ENCODE measurements around the gene TNNC2.

Gene TNNC2

DNA sequence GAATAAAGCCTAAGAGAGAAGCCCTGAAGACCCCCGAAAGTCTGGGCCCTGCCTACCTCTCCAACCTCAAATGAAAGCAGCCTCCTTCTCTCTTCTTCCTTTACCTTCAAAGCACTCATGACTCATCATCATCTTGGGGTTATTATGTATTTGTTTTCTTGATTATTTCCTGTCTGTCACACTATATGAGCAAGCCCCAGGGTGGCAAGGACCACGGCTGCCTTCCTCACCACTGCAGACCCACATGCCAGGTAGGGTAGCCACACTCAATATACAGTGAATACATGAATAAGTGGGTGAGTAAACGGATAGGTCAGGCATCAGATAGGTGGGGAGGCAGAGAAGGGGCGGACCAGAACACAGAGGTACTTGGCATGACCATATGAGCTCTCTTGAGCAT lies 44.2 kb downstream of the TNNC2 start:
- Histone ChIP-seq H3K27ac (ENCODE audit: insufficient read depth, low read depth, low read length, poor library complexity, severe bottlenecking) (no peak overlapping the region), H3K36me3 (ENCODE audit: control insufficient read depth, insufficient read depth, low read length) (no peaks in the 10 kb centered on the region), H3K27me3 (ENCODE audit: control insufficient read depth, insufficient read depth, low read length, poor library complexity, severe bottlenecking) (no peaks in the 10 kb centered on the region), H3K4me1 (ENCODE audit: control insufficient read depth, insufficient read depth, low read length) (no peaks in the 10 kb centered on the region), H3K9me3 (ENCODE audit: control insufficient read depth, low read length) (no peaks in the 10 kb centered on the region), H3K4me3 (ENCODE audit: insufficient read depth, low read depth, low read length) (no peak overlapping the region)
- WGBS, 2 experiments = 86 to 91% methylated on average over 4 of the region's 4 CpGs

DNA sequence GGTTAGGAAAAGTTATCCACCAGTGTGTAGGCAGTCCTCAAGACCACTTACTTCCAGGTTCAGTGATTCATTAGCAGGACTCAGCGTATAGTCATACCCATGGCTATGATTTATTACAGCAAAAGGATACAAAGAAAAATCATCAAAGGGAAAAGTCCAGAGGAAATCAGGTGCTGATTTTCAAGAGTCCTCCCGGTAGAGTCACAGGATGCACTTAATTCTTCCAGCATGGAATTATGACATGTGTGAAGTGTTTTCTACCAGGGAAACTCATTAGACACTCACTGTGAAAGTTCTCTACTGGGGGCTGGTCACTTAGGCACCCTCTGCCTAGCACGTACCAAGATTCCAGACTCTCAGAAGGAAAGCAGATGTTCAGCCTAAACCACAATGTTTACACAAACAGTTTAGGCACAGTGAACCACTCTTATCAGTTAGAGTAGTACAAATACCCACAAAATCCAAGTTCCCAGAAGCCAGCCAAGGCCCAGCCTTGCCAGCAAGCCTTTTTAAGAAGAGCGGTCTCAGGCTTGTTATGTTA lies 45.7 kb downstream of the TNNC2 start:
- Histone ChIP-seq H3K9me3 (ENCODE audit: control insufficient read depth, low read length) (no peaks in the 10 kb centered on the region), H3K36me3 (ENCODE audit: control insufficient read depth, insufficient read depth, low read length) (no peaks in the 10 kb centered on the region), H3K4me1 (ENCODE audit: control insufficient read depth, insufficient read depth, low read length) (no peaks in the 10 kb centered on the region), H3K27me3 (ENCODE audit: control insufficient read depth, insufficient read depth, low read length, poor library complexity, severe bottlenecking) (no peaks in the 10 kb centered on the region), H3K4me3 (ENCODE audit: insufficient read depth, low read depth, low read length) (no peak overlapping the region), H3K27ac (ENCODE audit: insufficient read depth, low read depth, low read length, poor library complexity, severe bottlenecking) (no peak overlapping the region)
- 91 to 93% methylated on average over 4 of the region's 4 CpGs for WGBS, 2 experiments

DNA sequence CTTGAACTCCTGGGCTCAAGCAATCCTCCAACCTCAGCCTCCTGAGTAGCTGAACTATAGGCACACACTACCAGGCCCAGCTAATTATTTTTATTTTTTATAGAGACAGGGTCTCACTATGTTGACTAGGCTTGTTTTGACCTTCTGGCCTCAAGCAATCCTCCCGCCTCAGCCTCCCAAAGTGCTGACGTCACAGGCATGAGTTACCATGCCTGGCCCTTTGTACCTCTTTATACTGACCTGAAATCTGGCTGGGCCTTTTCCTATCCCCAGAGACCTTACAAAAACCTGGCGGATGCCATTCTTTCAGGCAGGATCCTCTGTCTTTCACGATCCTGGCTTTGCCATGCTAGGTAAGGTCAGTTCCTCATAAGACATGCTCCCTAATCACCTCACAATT lies 47.0 kb downstream of the TNNC2 start:
- no peaks in the 10 kb centered on the region for H3K27me3 ChIP-seq (ENCODE audit: control insufficient read depth, insufficient read depth, low read length, poor library complexity, severe bottlenecking)
- no peaks in the 10 kb centered on the region for H3K9me3 ChIP-seq (ENCODE audit: control insufficient read depth, low read length)
- H3K4me1 ChIP-seq (ENCODE audit: control insufficient read depth, insufficient read depth, low read length) = no peaks in the 10 kb centered on the region
- no peak overlapping the region for H3K4me3 ChIP-seq (ENCODE audit: insufficient read depth, low read depth, low read length)
- H3K27ac ChIP-seq (ENCODE audit: insufficient read depth, low read depth, low read length, poor library complexity, severe bottlenecking) = no peak overlapping the region
- H3K36me3 ChIP-seq (ENCODE audit: control insufficient read depth, insufficient read depth, low read length) = no peaks in the 10 kb centered on the region
- WGBS, 2 experiments = 90 to 92% methylated on average over 4 of the region's 4 CpGs

DNA sequence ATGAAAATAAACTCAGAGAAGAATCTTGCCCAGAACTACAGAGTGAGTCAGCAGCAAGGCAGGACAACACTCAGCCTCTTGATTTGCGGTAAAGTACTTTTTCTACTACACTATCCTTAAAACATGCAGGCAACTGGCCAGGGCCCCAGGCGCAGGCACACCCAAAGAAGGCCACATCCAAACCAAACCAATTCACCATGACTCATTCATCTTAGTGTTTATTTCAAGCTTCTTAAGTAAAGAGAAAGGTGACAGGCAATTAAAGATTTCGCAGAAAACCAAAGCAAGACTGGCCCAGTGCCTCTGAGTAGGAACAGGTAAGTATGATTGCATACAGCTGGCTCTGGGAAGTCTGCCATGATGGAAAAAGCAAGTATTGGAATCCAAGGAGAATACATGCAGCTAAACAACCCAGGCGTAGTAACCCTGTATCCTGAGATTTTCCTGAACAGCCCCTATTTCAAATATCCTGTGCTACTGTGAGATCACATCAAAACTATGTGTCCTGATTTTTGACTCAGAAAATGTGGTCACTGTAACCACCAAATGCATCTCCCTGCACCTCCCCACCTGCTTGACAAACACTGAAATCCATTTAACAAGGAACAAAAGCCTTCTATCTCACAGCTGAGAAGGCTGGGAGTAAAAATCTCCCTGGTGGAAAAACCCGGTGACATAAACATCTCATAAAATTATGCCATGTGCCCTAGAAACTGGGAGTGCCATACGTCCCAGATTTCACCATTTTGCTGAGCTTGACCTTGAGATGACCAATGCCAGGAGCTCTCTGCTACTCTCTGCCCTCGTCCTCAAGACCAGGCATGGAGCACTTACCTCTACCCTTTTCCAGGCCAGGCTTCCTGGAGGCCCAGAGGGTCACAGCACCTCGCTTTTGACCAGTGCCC lies 47.8 kb downstream of the TNNC2 start:
- WGBS, 2 experiments = 90 to 92% methylated on average over 8 of the region's 8 CpGs
- Histone ChIP-seq H3K36me3 (ENCODE audit: control insufficient read depth, insufficient read depth, low read length) (no peaks in the 10 kb centered on the region), H3K4me1 (ENCODE audit: control insufficient read depth, insufficient read depth, low read length) (no peaks in the 10 kb centered on the region), H3K4me3 (ENCODE audit: insufficient read depth, low read depth, low read length) (no peak overlapping the region), H3K27me3 (ENCODE audit: control insufficient read depth, insufficient read depth, low read length, poor library complexity, severe bottlenecking) (no peaks in the 10 kb centered on the region), H3K27ac (ENCODE audit: insufficient read depth, low read depth, low read length, poor library complexity, severe bottlenecking) (no peak overlapping the region), H3K9me3 (ENCODE audit: control insufficient read depth, low read length) (no peaks in the 10 kb centered on the region)

DNA sequence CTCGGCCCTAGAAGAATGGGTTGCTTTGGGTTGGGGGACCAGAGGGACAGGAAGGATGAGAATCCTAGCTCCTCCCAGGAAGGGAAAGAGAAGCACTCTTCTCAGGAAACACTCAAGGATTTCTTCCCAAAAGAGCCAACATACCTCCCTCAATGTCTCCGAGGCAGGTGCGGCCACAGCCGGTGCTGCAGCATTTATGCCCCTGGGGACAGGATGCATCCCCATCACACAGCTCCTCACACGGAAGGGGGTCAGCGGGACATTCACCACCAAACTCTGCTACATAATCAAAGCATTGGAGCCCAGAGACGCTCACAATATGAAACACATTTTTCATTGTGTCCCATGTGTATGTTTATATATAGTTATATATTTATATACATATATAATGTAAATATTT lies 50.2 kb downstream of the TNNC2 start:
- Histone ChIP-seq H3K9me3 (ENCODE audit: control insufficient read depth, low read length) (no peaks in the 10 kb centered on the region), H3K4me1 (ENCODE audit: control insufficient read depth, insufficient read depth, low read length) (no peaks in the 10 kb centered on the region), H3K27me3 (ENCODE audit: control insufficient read depth, insufficient read depth, low read length, poor library complexity, severe bottlenecking) (no peaks in the 10 kb centered on the region), H3K36me3 (ENCODE audit: control insufficient read depth, insufficient read depth, low read length) (no peaks in the 10 kb centered on the region), H3K27ac (ENCODE audit: insufficient read depth, low read depth, low read length, poor library complexity, severe bottlenecking) (no peak overlapping the region), H3K4me3 (ENCODE audit: insufficient read depth, low read depth, low read length) (no peak overlapping the region)
- WGBS, 2 experiments = 86 to 94% methylated on average over 6 of the region's 7 CpGs

DNA sequence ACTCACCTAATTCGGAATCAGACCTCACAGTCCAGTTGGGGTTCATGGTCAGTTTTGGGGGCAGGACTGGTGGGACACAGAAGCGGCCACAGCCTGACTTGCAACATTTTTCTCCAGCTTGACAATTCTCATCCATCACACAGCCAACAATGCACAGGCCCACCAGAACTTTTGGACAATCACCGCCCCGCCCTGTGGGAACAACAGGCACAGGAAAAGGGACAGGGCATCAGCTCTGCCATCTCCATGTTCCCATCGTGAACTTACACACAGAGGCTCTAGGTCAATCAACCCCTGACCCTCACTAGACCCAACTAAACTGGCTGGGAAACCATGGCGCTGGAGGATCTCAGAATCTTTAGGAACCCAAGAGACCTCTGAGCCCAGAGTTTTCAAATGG lies 51.7 kb downstream of the TNNC2 start:
- WGBS, 2 experiments = 93 to 95% methylated on average over 6 of the region's 6 CpGs

DNA sequence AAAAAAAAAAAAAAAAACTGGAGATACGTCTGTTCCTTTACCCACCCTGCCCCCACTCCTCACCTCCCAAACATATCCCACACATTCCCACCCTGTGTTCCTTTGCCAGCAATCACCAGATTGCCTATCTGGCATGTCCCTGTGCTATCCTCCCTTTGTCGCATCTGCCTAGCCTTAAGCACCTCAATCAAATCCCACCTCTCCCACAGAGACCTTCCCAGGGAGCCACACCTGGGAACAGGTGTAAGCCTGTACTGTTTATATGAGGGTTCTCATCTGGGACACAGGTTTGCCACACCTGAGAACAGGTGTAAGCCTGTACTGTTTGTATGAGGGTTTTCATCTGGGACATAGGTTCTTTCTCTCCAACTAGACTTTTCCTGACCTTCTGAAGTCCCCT lies 52.2 kb downstream of the TNNC2 start:
- Histone ChIP-seq H3K4me1 (ENCODE audit: control insufficient read depth, insufficient read depth, low read length) (no peaks in the 10 kb centered on the region), H3K27me3 (ENCODE audit: control insufficient read depth, insufficient read depth, low read length, poor library complexity, severe bottlenecking) (no peaks in the 10 kb centered on the region), H3K9me3 (ENCODE audit: control insufficient read depth, low read length) (no peaks in the 10 kb centered on the region), H3K4me3 (ENCODE audit: insufficient read depth, low read depth, low read length) (no peak overlapping the region), H3K27ac (ENCODE audit: insufficient read depth, low read depth, low read length, poor library complexity, severe bottlenecking) (no peak overlapping the region), H3K36me3 (ENCODE audit: control insufficient read depth, insufficient read depth, low read length) (no peaks in the 10 kb centered on the region)
- 90 to 92% methylated on average over 2 of the region's 2 CpGs for whole genome bisulfite sequencing, 2 experiments

More for the DNA sequence above, 51.7 kb downstream of the TNNC2 start:
- Histone ChIP-seq H3K27ac (ENCODE audit: insufficient read depth, low read depth, low read length, poor library complexity, severe bottlenecking) (no peak overlapping the region), H3K36me3 (ENCODE audit: control insufficient read depth, insufficient read depth, low read length) (no peaks in the 10 kb centered on the region), H3K9me3 (ENCODE audit: control insufficient read depth, low read length) (no peaks in the 10 kb centered on the region), H3K4me1 (ENCODE audit: control insufficient read depth, insufficient read depth, low read length) (no peaks in the 10 kb centered on the region), H3K4me3 (ENCODE audit: insufficient read depth, low read depth, low read length) (no peak overlapping the region), H3K27me3 (ENCODE audit: control insufficient read depth, insufficient read depth, low read length, poor library complexity, severe bottlenecking) (no peaks in the 10 kb centered on the region)

All from ectodermal cell (in vitro differentiated cells).